GM12878 (cell line): Measurements from ENCODE around the gene PLSCR1.

Experiments used
- ATF2 ChIP-seq: IDR thresholded peaks from 2 replicates; pipeline ENCODE4 v1.6.1; 2012; ENCODE audit warnings: low read length, inconsistent platforms
- BHLHE40 ChIP-seq, 2 experiments: fragments of 450-650 bp in 1 of 2; IDR thresholded peaks; 2 replicates each; pipeline ENCODE4 v1.6.1; 2011 to 2017; ENCODE audit warnings: low read depth in 2 of 2, borderline replicate concordance in 1 of 2, improper control_type of control experiment in 1 of 2, low read length in 1 of 2, mild to moderate bottlenecking in 1 of 2
- CTCF ChIP-seq, 3 experiments: IDR thresholded peaks in 2 of 3; conservative IDR thresholded peaks in 1 of 3; 2 replicates each; pipeline ENCODE4 v1.5.1; 2011; ENCODE audit warnings: low read depth in 3 of 3, low read length in 3 of 3, mild to moderate bottlenecking in 3 of 3, control low read depth in 2 of 3, moderate library complexity in 2 of 3, inconsistent platforms in 1 of 3, mixed read lengths in 1 of 3; ENCODE audit not compliant: control insufficient read depth in 2 of 3, insufficient read depth in 1 of 3; ENCODE audit errors: extremely low read depth in 1 of 3
- EP300 ChIP-seq, 2 experiments: fragments of 150-350 bp in 1 of 2; IDR thresholded peaks; 2 replicates each; pipeline ENCODE4 v1.6.1; 2011 to 2012; ENCODE audit warnings: low read depth in 2 of 2, low read length in 2 of 2, borderline replicate concordance in 1 of 2, improper control_type of control experiment in 1 of 2, inconsistent platforms in 1 of 2; ENCODE audit not compliant: control insufficient read depth in 1 of 2
- ETV6 ChIP-seq, 2 experiments: fragments of 450-650 bp in 1 of 2; IDR thresholded peaks in 1 of 2; conservative IDR thresholded peaks in 1 of 2; 2 replicates each; pipeline ENCODE4 v1.6.1; 2014; ENCODE audit warnings: antibody characterized with exemption in 1 of 2, borderline replicate concordance in 1 of 2, low read depth in 1 of 2, mild to moderate bottlenecking in 1 of 2, moderate library complexity in 1 of 2
- MXI1 ChIP-seq: fragments of 150-350 bp; IDR thresholded peaks from 2 replicates; pipeline ENCODE4 v1.6.1; 2011; ENCODE audit warnings: low read depth, mild to moderate bottlenecking, inconsistent platforms, low read length, improper control_type of control experiment
- PBX3 ChIP-seq: IDR thresholded peaks from 2 replicates; pipeline ENCODE4 v1.6.1; 2011; ENCODE audit warnings: mild to moderate bottlenecking, low read depth, low read length, moderate library complexity; ENCODE audit not compliant: insufficient replicate concordance
- RCOR1 ChIP-seq: conservative IDR thresholded peaks from 2 replicates; pipeline ENCODE4 v1.6.1; 2012; ENCODE audit warnings: low read depth, low read length, improper control_type of control experiment
- ZBTB40 ChIP-seq: fragments of 450-650 bp; IDR thresholded peaks from 2 replicates; pipeline ENCODE4 v1.6.1; 2016; ENCODE audit warnings: mild to moderate bottlenecking, moderate library complexity, borderline replicate concordance

GRCh38 chr3:146470425-146470990 lies 73.9 kb downstream of the PLSCR1 start:
- TF ChIP-seq ATF2 (no peak), BHLHE40 (IDR thresholded peaks at IDR 0.05; ENCODE audit: borderline replicate concordance in 1 of 2, low read depth in 2 of 2, low read length in 1 of 2) (no peak), CTCF (IDR thresholded peaks at IDR 0.05 in 2 of 3, conservative IDR thresholded peaks at IDR 0.05 in 1 of 3; ENCODE audit: control insufficient read depth in 2 of 3, extremely low read depth in 1 of 3, insufficient read depth in 1 of 3, low read depth in 3 of 3, low read length in 3 of 3) (no peak), EP300 (IDR thresholded peaks at IDR 0.05; ENCODE audit: borderline replicate concordance in 1 of 2, control insufficient read depth in 1 of 2, low read depth in 2 of 2, low read length in 2 of 2) (no peak), RCOR1 (no peak), MXI1 (no peak), ETV6 (conservative IDR thresholded peaks at IDR 0.05 in 1 of 2, IDR thresholded peaks at IDR 0.05 in 1 of 2; ENCODE audit: borderline replicate concordance in 1 of 2, low read depth in 1 of 2) (no peak), PBX3 (no peak), ZBTB40 (no peak)
